HepG2 (cell line): ENCODE measurements around the gene CBLB. TPM values are rescaled to one million over a fixed set of nuclear protein-coding genes. Genes with fewer than 3 reads are reported as not detected.

ENCODE experiments used
- ATAC-seq: fragments of 200-7000 bp; cut with Tn5 transposase; 3 replicates; pipeline ENCODE4 v1.9.1; 2020; ENCODE audit warnings: mild to moderate bottlenecking, moderate library complexity
- BruUV-seq: library from RNA; stranded (reverse); fragments of 400-500 nt; replicated peaks from 2 replicates; lab custom pipeline; 2021; lab: Mats Ljungman, UMichigan
- CTCF ChIA-PET: fragments of 300-600 bp; formaldehyde crosslinking; extraction: SDS; loops from one replicate; lab custom pipeline; 2021; ENCODE audit warnings: low total read pairs, inconsistent platforms, low intra/inter-chr PET ratio; lab: Yijun Ruan, JAX
- POLR2A ChIA-PET: fragments of 350-600 bp; sonication (Branson Sonifier 250); formaldehyde crosslinking; loops from one replicate; lab custom pipeline; 2020; ENCODE audit warnings: antibody characterized with exemption, inconsistent platforms; lab: Yijun Ruan, JAX
- DNase-seq: peaks from one replicate; pipeline ENCODE4 v3.0.0-alpha.2; 2015; ENCODE audit warnings: low spot score
- FAIRE-seq: peaks from 3 replicates; lab custom pipeline; 2011; peaks lifted over from hg19 to GRCh38; lab: Jason Lieb, UNC
- H2AFZ ChIP-seq: one replicate; pipeline ENCODE4 v1.6.1; 2011; ENCODE audit warnings: low read length, inconsistent platforms
- H3K27ac ChIP-seq: fragments of 300-600 bp; 3 replicates; pipeline ENCODE4 v1.8.0; 2011; ENCODE audit warnings: mixed run types, mild to moderate bottlenecking, mixed read lengths, low read length, inconsistent platforms; ENCODE audit not compliant: insufficient read depth; ENCODE audit errors: extremely low read length
- H3K27me3 ChIP-seq, 2 experiments: fragments of 200-600 bp in 1 of 2; 2 replicates in 1 of 2; 3 replicates in 1 of 2; pipeline versions ENCODE4 v1.6.0 to v1.8.0; 2011; ENCODE audit warnings: low read length in 2 of 2, mild to moderate bottlenecking in 2 of 2, moderate library complexity in 2 of 2, inconsistent platforms in 1 of 2; ENCODE audit not compliant: insufficient read depth in 2 of 2, control insufficient read depth in 1 of 2
- H3K36me3 ChIP-seq, 2 experiments: fragments of 200-600 bp in 1 of 2; replicated peaks in 1 of 2; 2 replicates in 1 of 2; 3 replicates in 1 of 2; pipeline versions ENCODE4 v1.5.1 to v1.8.0; 2011; ENCODE audit warnings: low read length in 2 of 2, inconsistent platforms in 1 of 2; ENCODE audit not compliant: insufficient read depth in 2 of 2, control insufficient read depth in 1 of 2
- H3K4me1 ChIP-seq: 2 replicates; pipeline ENCODE4 v1.5.1; 2012; ENCODE audit warnings: low read length, inconsistent platforms; ENCODE audit not compliant: insufficient read depth
- H3K4me2 ChIP-seq: 2 replicates; pipeline ENCODE4 v1.6.0; 2011; ENCODE audit warnings: low read depth, low read length, inconsistent platforms
- H3K4me3 ChIP-seq, 3 experiments: fragments of 200-600 bp in 1 of 3; sonication (generic), shearing (Covaris generic) in 1 of 3; replicated peaks in 1 of 3; 2 replicates each; pipeline ENCODE4 v1.5.1; 2011 to 2016; ENCODE audit warnings: low read length in 3 of 3, inconsistent platforms in 2 of 3, low read depth in 2 of 3, mild to moderate bottlenecking in 2 of 3, control low read depth in 1 of 3, mixed read lengths in 1 of 3; ENCODE audit not compliant: insufficient read depth in 1 of 3
- H3K79me2 ChIP-seq: one replicate; pipeline ENCODE4 v1.6.1; 2011; ENCODE audit warnings: low read length, inconsistent platforms; ENCODE audit not compliant: insufficient read depth
- H3K9ac ChIP-seq: 2 replicates; pipeline ENCODE4 v1.6.0; 2011; ENCODE audit warnings: mild to moderate bottlenecking, low read depth, low read length, inconsistent platforms; ENCODE audit not compliant: insufficient read depth
- H3K9me3 ChIP-seq: 2 replicates; pipeline ENCODE4 v1.5.1; 2012; ENCODE audit warnings: mild to moderate bottlenecking, low read length
- H4K20me1 ChIP-seq: 2 replicates; pipeline ENCODE4 v1.6.0; 2011; ENCODE audit warnings: inconsistent platforms, mild to moderate bottlenecking, low read length, moderate library complexity; ENCODE audit not compliant: insufficient read depth
- ARID2 ChIP-seq: sonication (generic); formaldehyde crosslinking; IDR thresholded peaks from 2 replicates; pipeline ENCODE4 v1.8.1; 2022; ENCODE audit warnings: mild to moderate bottlenecking, missing genetic modification reagents, borderline replicate concordance
- BORCS8-MEF2B ChIP-seq: sonication (generic); formaldehyde crosslinking; IDR thresholded peaks from 2 replicates; pipeline ENCODE4 v1.8.0; 2022; ENCODE audit warnings: mild to moderate bottlenecking, missing genetic modification reagents
- FOSL2 ChIP-seq: sonication (generic); formaldehyde crosslinking; IDR thresholded peaks from 2 replicates; pipeline ENCODE4 v1.4.0; 2020; ENCODE audit warnings: missing genetic modification reagents
- HNRNPUL1 ChIP-seq: fragments of 200-400 bp; formaldehyde crosslinking; IDR thresholded peaks from 2 replicates; pipeline ENCODE4 v1.6.1; 2017; ENCODE audit warnings: low read depth, mild to moderate bottlenecking, low read length, moderate library complexity
- IKZF1 ChIP-seq: fragments of 450-650 bp; IDR thresholded peaks from 2 replicates; pipeline ENCODE4 v1.7.1; 2016
- ISX ChIP-seq: sonication (generic); formaldehyde crosslinking; conservative IDR thresholded peaks from 2 replicates; pipeline ENCODE4 v1.5.0; 2020; ENCODE audit warnings: missing genetic modification reagents
- KDM6A ChIP-seq: IDR thresholded peaks from 2 replicates; pipeline ENCODE4 v1.6.1; 2016; ENCODE audit warnings: low read depth
- MATR3 ChIP-seq: sonication (generic); formaldehyde crosslinking; IDR thresholded peaks from 2 replicates; pipeline ENCODE4 v1.4.0; 2020; ENCODE audit warnings: missing genetic modification reagents
- MBNL3 ChIP-seq: fragments of 250-450 bp; sonication (Bioruptor Pico); conservative IDR thresholded peaks from 2 replicates; pipeline ENCODE4 v1.8.0; 2022; ENCODE audit warnings: mild to moderate bottlenecking, inconsistent platforms
- NFE2L1 ChIP-seq: sonication (generic); formaldehyde crosslinking; IDR thresholded peaks from 2 replicates; pipeline ENCODE4 v1.4.0; 2020; ENCODE audit warnings: missing genetic modification reagents, mild to moderate bottlenecking, borderline replicate concordance
- SRY ChIP-seq: sonication (generic); formaldehyde crosslinking; IDR thresholded peaks from 2 replicates; pipeline ENCODE4 v1.8.0; 2022; ENCODE audit warnings: mild to moderate bottlenecking, missing genetic modification reagents
- SUZ12 ChIP-seq: fragments of 150-350 bp; IDR thresholded peaks from 2 replicates; pipeline ENCODE4 v1.6.1; 2014; ENCODE audit warnings: low read depth, low read length
- ZNF205 ChIP-seq: IDR thresholded peaks from 2 replicates; pipeline ENCODE4 v1.6.1; 2018; ENCODE audit warnings: missing biosample characterization, missing genetic modification reagents
- ZNF333 ChIP-seq: sonication (generic); formaldehyde crosslinking; IDR thresholded peaks from 2 replicates; pipeline ENCODE4 v1.4.0; 2020; ENCODE audit warnings: mild to moderate bottlenecking, missing genetic modification reagents, borderline replicate concordance
- ZNF484 ChIP-seq: sonication (generic); formaldehyde crosslinking; IDR thresholded peaks from 2 replicates; pipeline ENCODE4 v1.5.1; 2020; ENCODE audit warnings: mild to moderate bottlenecking, low read depth, missing genetic modification reagents, borderline replicate concordance
- ZNF496 ChIP-seq: sonication (generic); formaldehyde crosslinking; IDR thresholded peaks from 2 replicates; pipeline ENCODE4 v1.8.1; 2023; ENCODE audit warnings: mild to moderate bottlenecking, moderate library complexity, missing genetic modification reagents; ENCODE audit not compliant: insufficient replicate concordance
- ZNF569 ChIP-seq: sonication (generic); formaldehyde crosslinking; IDR thresholded peaks from 2 replicates; pipeline ENCODE4 v1.5.0; 2020; ENCODE audit warnings: mild to moderate bottlenecking, missing genetic modification reagents, moderate library complexity, borderline replicate concordance
- ZNF577 ChIP-seq: sonication (generic); formaldehyde crosslinking; IDR thresholded peaks from 2 replicates; pipeline ENCODE4 v1.4.0; 2020; ENCODE audit warnings: mild to moderate bottlenecking, low read depth, missing genetic modification reagents, borderline replicate concordance
- ZNF616 ChIP-seq: sonication (generic); formaldehyde crosslinking; IDR thresholded peaks from 2 replicates; pipeline ENCODE4 v1.5.0; 2020; ENCODE audit warnings: low read depth, mild to moderate bottlenecking, missing genetic modification reagents
- ZNF652 ChIP-seq: IDR thresholded peaks from 2 replicates; pipeline ENCODE4 v1.6.1; 2016; ENCODE audit warnings: low read depth, borderline replicate concordance
- ZNF670 ChIP-seq: sonication (generic); formaldehyde crosslinking; IDR thresholded peaks from 2 replicates; pipeline ENCODE4 v1.8.0; 2022; ENCODE audit warnings: mild to moderate bottlenecking, missing genetic modification reagents, borderline replicate concordance
- ZNF790 ChIP-seq: sonication (generic); formaldehyde crosslinking; IDR thresholded peaks from 2 replicates; pipeline ENCODE4 v1.8.0; 2022; ENCODE audit warnings: missing genetic modification reagents, mild to moderate bottlenecking, borderline replicate concordance
- ZSCAN9 ChIP-seq: IDR thresholded peaks from 2 replicates; pipeline ENCODE4 v1.6.1; 2016; ENCODE audit warnings: borderline replicate concordance
- WGBS: methylation state at CpG from one replicate; pipeline ENCODE4 v1.1.6; 2017; ENCODE audit warnings: low lambda C conversion rate; 5-methylcytosine and 5-hydroxymethylcytosine counted together
- in situ Hi-C: cut with HindIII; loops from 2 replicates; pipeline ENCODE4 v1.10.0; 2017; ENCODE audit warnings: low pct_unique_long_range_greater_than_20kb; ENCODE audit not compliant: extremely low pct_ligation_motif_present
- intact Hi-C: fragments of 100-400 bp; cut with micrococcal nuclease; formaldehyde crosslinking; loops from one replicate; pipeline ENCODE4 v1.10.0; 2022; ENCODE audit not compliant: unreplicated experiment
- polyA plus RNA-seq, 8 experiments: library from polyadenylated mRNA; depleted of rRNA in 3 of 8; stranded (reverse) in 7 of 8; unstranded in 1 of 8; fragments of >200 nt; fragmentation: Illumina TruSeq in 4 of 8; extraction: Trizol in 4 of 8; gene quantifications; 2 replicates each; pipeline versions ENCODE4 v1.2.1 to v1.2.3, GENCODE V29; 2011 to 2016; ENCODE audit warnings: low read depth in 4 of 8, missing spikeins in 1 of 8, mixed read lengths in 1 of 8; ENCODE audit not compliant: insufficient read depth in 1 of 8
- total RNA-seq, 5 experiments: library from RNA; depleted of rRNA; stranded (reverse); fragments of >200 nt; fragmentation: Illumina TruSeq; extraction: Trizol; gene quantifications; 2 replicates each; pipeline ENCODE4 v1.2.3, GENCODE V29; 2016; ENCODE audit warnings: low read depth in 1 of 5

Gene CBLB
- total and polyA plus RNA-seq, 2 of the 13 experiments (the other 11 are each of a cell fraction or from before 2014, with no cell fraction given): 9.8 to 16.4 TPM

DNA sequence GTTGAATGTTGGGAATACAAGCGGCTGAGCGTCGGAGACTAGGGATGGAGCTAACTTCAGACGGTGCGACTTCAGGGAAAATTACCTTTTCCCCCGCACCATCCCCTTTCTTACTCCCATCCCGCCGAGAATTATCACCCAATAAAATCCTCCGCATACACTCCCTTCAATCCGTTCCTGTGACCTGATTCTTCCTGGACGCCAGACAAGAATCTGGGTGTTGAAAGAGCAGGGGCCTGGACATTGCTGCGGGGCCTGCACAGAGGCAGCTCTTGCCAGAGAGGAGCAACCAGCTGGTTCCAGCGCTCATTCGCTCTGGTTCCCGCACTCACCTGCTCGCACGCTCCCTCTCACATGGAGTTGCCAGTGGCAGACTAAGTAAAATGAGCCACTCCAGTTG, 260.2 kb downstream of the CBLB start:
- FAIRE-seq (no peak), DNase-seq (no peak), ATAC-seq (no peak)
- ChIA-PET POLR2A (no interaction called here), CTCF (no interaction called here)
- WGBS: 64% methylated on average over 17 of the region's 17 CpGs
- H3K4me2 ChIP-seq: no peak overlapping the region
- TF ChIP-seq FOSL2: no peak
- no peak for TF ChIP-seq ZSCAN9 (CRISPR knock-in tag)
- no peak for TF ChIP-seq ZNF484 (CRISPR knock-in tag)
- no peak for TF ChIP-seq ZNF569 (CRISPR knock-in tag)
- TF ChIP-seq ISX: no peak
- no peak for TF ChIP-seq ZNF496
- no peak for TF ChIP-seq ZNF652 (CRISPR knock-in tag)
- TF ChIP-seq ZNF577 (CRISPR knock-in tag): no peak
- no peak for TF ChIP-seq ZNF670 (CRISPR knock-in tag)
- no peak for TF ChIP-seq ZNF205 (CRISPR knock-in tag)
- intact Hi-C loops (no loop called here), in situ Hi-C loops (no loop called here)
- H3K27ac ChIP-seq: no peak overlapping the region
- no peaks in the 10 kb centered on the region for H4K20me1 ChIP-seq
- no TSS peak for BruUV-seq
- no peaks in the 10 kb centered on the region for H3K36me3 ChIP-seq
- H3K79me2 ChIP-seq: no peaks in the 10 kb centered on the region
- no peaks in the 10 kb centered on the region for H3K9me3 ChIP-seq
- H3K9ac ChIP-seq: no peak overlapping the region
- H3K27me3 ChIP-seq: no peaks in the 10 kb centered on the region
- no peak overlapping the region for H3K4me3 ChIP-seq
- no peaks in the 10 kb centered on the region for H3K4me1 ChIP-seq
- H2AFZ ChIP-seq: no peak overlapping the region

DNA sequence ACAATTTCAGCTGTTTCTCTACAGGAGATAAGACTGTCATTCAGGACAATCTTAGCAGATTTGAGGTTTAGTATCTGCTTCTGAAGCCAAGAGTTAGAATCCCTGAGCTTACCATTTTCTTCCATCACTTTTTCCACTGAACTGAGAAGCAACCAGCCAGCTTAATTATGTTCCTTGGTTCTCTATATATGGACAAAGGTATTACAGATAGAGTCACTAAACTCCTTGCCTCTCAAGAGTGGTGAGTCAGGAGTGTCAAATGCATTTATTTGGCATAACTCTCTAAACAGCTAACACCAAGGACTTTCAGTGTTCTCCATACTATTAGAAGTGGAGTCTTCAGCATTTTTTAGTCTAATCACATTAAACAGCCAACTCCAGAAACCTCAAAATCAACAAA, 262.8 kb downstream of the CBLB start:
- Histone ChIP-seq H3K9ac (no peak overlapping the region), H3K9me3 (no peaks in the 10 kb centered on the region), H3K27me3 (no peaks in the 10 kb centered on the region), H4K20me1 (no peaks in the 10 kb centered on the region), H3K4me2 (no peak overlapping the region), H3K4me1 (no peaks in the 10 kb centered on the region), H3K79me2 (no peaks in the 10 kb centered on the region), H2AFZ (no peak overlapping the region), H3K36me3 (no peaks in the 10 kb centered on the region)
- FAIRE-seq (no peak), ATAC-seq (no peak), DNase-seq (no peak)
- ChIA-PET CTCF (no interaction called here), POLR2A (no interaction called here)
- BruUV-seq: no TSS peak
- intact Hi-C loops: no loop called here
- in situ Hi-C loops: no loop called here
- TF ChIP-seq NFE2L1 (CRISPR knock-in tag) (no peak), SRY (no peak), ZNF333 (CRISPR knock-in tag) (no peak), IKZF1 (no peak), ZNF790 (CRISPR knock-in tag) (no peak), ZNF569 (CRISPR knock-in tag) (no peak), SUZ12 (no peak), HNRNPUL1 (no peak), MATR3 (CRISPR knock-in tag) (no peak), KDM6A (no peak), ARID2 (CRISPR knock-in tag) (no peak), MBNL3 (CRISPR knock-in tag) (no peak), BORCS8-MEF2B (no peak), ZNF616 (CRISPR knock-in tag) (no peak)
- TF ChIP-seq, all 625 proteins: peak for 0
- Histone ChIP-seq H3K27ac (no peak overlapping the region), H3K4me3 (no peak overlapping the region)
